T47D (cell line): ENCODE results near the gene SRGAP1.
"Not testable (repeated sequence)": the region's sequence is repeated elsewhere in the genome, so short reads cannot be mapped to it uniquely, and the experiment has no call there.

Source experiments
- DNase-seq, 2 experiments: peaks; one replicate each; pipeline versions ENCODE4 v3.0.0 to v3.0.0-alpha.2; 2011 to 2012; ENCODE audit warnings: low read depth in 1 of 2, low spot score in 1 of 2
- JUND ChIP-seq: IDR thresholded peaks from 2 replicates; pipeline ENCODE4 v1.6.1; 2012; ENCODE audit warnings: low read depth
- in situ Hi-C: cut with HindIII; loops from 2 replicates; pipeline ENCODE4 v1.10.0; 2016; ENCODE audit warnings: low sequenced_read_pairs, low pct_unique_long_range_greater_than_20kb

SRGAP1 gene

GRCh38 chr12:63863658-63864453 is 19.4 kb downstream of the SRGAP1 start:
- no peak for DNase-seq
- in situ Hi-C loops: no loop called here
- TF ChIP-seq JUND: no peak

- TF ChIP-seq JUND: no peak
- in situ Hi-C loops: no loop called here
- no peak for DNase-seq
Measured at GRCh38 chr12:63864454-63864706, 19.9 kb downstream of the SRGAP1 start.

GRCh38 chr12:63865448-63865847 is 20.9 kb downstream of the SRGAP1 start:
- DNase-seq: no peak
- no peak for TF ChIP-seq JUND
- in situ Hi-C loops: no loop called here

- no peak for DNase-seq
- TF ChIP-seq JUND: no peak
- in situ Hi-C loops: no loop called here
Measured at GRCh38 chr12:63867053-63867452, 22.6 kb downstream of the SRGAP1 start.

GRCh38 chr12:63869656-63870055 is 25.2 kb downstream of the SRGAP1 start:
- in situ Hi-C loops: no loop called here
- no peak for TF ChIP-seq JUND
- no peak for DNase-seq

GRCh38 chr12:63870838-63871237 is 26.3 kb downstream of the SRGAP1 start:
- DNase-seq: no peak
- TF ChIP-seq JUND: no peak
- in situ Hi-C loops: no loop called here

- in situ Hi-C loops: no loop called here
- no peak for TF ChIP-seq JUND
- DNase-seq: no peak
Measured at GRCh38 chr12:63874897-63875480, 30.5 kb downstream of the SRGAP1 start.

- in situ Hi-C loops: no loop called here
- no peak for DNase-seq
Measured at GRCh38 chr12:63875703-63876102, 31.2 kb downstream of the SRGAP1 start.

GRCh38 chr12:63876980-63877379 is 32.5 kb downstream of the SRGAP1 start:
- in situ Hi-C loops: no loop called here
- DNase-seq: no peak
- no peak for TF ChIP-seq JUND

More at GRCh38 chr12:63875703-63876102, 31.2 kb downstream of the SRGAP1 start:
- TF ChIP-seq JUND: no peak

- in situ Hi-C loops: no loop called here
- TF ChIP-seq JUND: no peak
- no peak for DNase-seq
Measured at GRCh38 chr12:63877693-63878092, 33.2 kb downstream of the SRGAP1 start.

- in situ Hi-C loops: not testable (repeated sequence)
Measured at GRCh38 chr12:63880235-63880634, 35.7 kb downstream of the SRGAP1 start.

GRCh38 chr12:63880742-63881263 is 36.3 kb downstream of the SRGAP1 start:
- DNase-seq: no peak
- no peak for TF ChIP-seq JUND
- in situ Hi-C loops: no loop called here

More at GRCh38 chr12:63880235-63880634, 35.7 kb downstream of the SRGAP1 start:
- DNase-seq: not testable (repeated sequence)

GRCh38 chr12:63882844-63883243 is 38.3 kb downstream of the SRGAP1 start:
- in situ Hi-C loops: no loop called here
- no peak for DNase-seq
- TF ChIP-seq JUND: no peak
